Activated CD8-positive, alpha-beta memory T cell treated with anti-CD3 and anti-CD28 coated beads, Interleukin-2, amount 10 ng/mL, durations not matched to agents 7 days and 5 days (primary cell): ENCODE results near the gene RSRC2. TPM values are rescaled to one million over a fixed set of nuclear protein-coding genes. Genes with fewer than 3 reads are reported as not detected.
"Not testable (repeated sequence)": the region's sequence is repeated elsewhere in the genome, so short reads cannot be mapped to it uniquely, and the experiment has no call there.

Source experiments
- ATAC-seq: fragments of 150-1000 bp; cut with Tn5 transposase; one replicate; pipeline ENCODE4 v1.10.0; 2021; ENCODE audit warnings: moderate library complexity
- CTCF ChIA-PET: fragments of 350-600 bp; sonication (Branson Sonifier 250); formaldehyde crosslinking; loops from one replicate; lab custom pipeline; 2021; ENCODE audit warnings: antibody characterized with exemption; lab: Charles Lee
- DNase-seq: peaks from one replicate; pipeline ENCODE4 v3.0.0-alpha.2; 2020
- H3K27ac Mint-ChIP-seq: one replicate; pipeline ENCODE4 v1.8.0; 2021; ENCODE audit warnings: mild to moderate bottlenecking, mixed read lengths
- H3K27me3 Mint-ChIP-seq: one replicate; pipeline ENCODE4 v1.8.0; 2021; ENCODE audit warnings: mixed read lengths
- H3K36me3 Mint-ChIP-seq: one replicate; pipeline ENCODE4 v1.8.0; 2021; ENCODE audit warnings: mild to moderate bottlenecking, mixed read lengths
- H3K4me1 Mint-ChIP-seq: one replicate; pipeline ENCODE4 v1.8.0; 2021; ENCODE audit warnings: mixed read lengths
- H3K4me3 Mint-ChIP-seq: one replicate; pipeline ENCODE4 v1.8.0; 2021; ENCODE audit warnings: mild to moderate bottlenecking, moderate library complexity, mixed read lengths
- H3K9me3 Mint-ChIP-seq: one replicate; pipeline ENCODE4 v1.8.0; 2022; ENCODE audit warnings: low read depth, mixed read lengths
- total RNA-seq, 2 experiments: library from RNA; stranded (reverse); gene quantifications; one replicate each; pipeline ENCODE4 v1.2.3, GENCODE V29; 2021

The RSRC2 gene
- total RNA-seq, 2 experiments from 2014 or later = 102 to 113 TPM

DNA sequence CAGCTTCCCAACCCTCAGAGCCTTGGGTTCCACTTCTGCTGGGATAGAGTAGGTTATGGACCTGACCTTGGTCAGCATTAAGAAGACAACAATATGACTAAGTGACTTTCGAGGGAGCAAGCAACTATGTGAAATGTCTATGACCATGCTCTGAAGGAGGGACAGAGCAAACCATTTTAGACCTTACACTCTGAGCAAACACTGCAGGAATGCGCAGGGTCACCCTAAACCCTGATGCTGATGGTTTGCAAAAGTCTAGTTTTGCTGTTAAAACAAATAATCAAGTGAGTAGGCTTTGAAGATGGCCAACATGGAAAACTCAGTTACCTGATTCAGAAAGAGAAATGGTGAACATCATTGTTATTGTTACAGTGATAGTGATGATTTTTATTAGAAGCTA is 34.7 kb downstream of the RSRC2 start:
- no peak for DNase-seq
- ATAC-seq = no peak
- CTCF ChIA-PET = interaction anchor here (0.7 kb wide), 1 partner anchor 128 kb away, joined by 3 read pairs; no protein-coding TSS in a partner anchor
- Mint-ChIP-seq H3K9me3 (no peaks in the 10 kb centered on the region), H3K36me3 (peaks cover 42% of the 10 kb centered on the region), H3K27ac (no peak overlapping the region), H3K27me3 (no peaks in the 10 kb centered on the region), H3K4me3 (no peak overlapping the region), H3K4me1 (peaks cover 25% of the 10 kb centered on the region)

DNA sequence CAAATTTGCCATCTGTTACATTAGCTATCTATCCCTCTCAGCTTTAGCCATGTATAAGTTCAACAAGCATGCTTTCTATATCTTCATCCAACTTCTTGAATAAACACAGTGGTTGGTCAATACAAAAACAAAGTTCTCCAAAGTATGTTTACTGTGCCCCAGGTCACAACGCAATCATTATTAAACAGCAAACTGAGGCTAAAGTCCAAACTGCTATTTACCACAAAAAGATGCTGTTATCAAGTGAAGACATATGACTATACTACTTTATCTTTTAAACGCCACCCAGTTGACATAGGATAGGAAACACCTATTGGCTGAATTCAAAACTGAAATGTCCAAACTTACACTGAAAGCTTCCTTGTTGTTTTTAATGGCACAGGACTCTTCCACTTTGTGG is 37.7 kb downstream of the RSRC2 start:
- Mint-ChIP-seq H3K36me3 (peaks cover 48% of the 10 kb centered on the region), H3K4me1 (peaks cover 15% of the 10 kb centered on the region), H3K9me3 (no peaks in the 10 kb centered on the region), H3K27ac (no peak overlapping the region), H3K4me3 (no peak overlapping the region), H3K27me3 (no peaks in the 10 kb centered on the region)
- no peak for ATAC-seq
- CTCF ChIA-PET = interaction anchor here (0.5 to 1.5 kb wide), 2 partner anchors 65 to 85 kb away, joined by 3 to 4 read pairs; no protein-coding TSS in a partner anchor
- no peak for DNase-seq

DNA sequence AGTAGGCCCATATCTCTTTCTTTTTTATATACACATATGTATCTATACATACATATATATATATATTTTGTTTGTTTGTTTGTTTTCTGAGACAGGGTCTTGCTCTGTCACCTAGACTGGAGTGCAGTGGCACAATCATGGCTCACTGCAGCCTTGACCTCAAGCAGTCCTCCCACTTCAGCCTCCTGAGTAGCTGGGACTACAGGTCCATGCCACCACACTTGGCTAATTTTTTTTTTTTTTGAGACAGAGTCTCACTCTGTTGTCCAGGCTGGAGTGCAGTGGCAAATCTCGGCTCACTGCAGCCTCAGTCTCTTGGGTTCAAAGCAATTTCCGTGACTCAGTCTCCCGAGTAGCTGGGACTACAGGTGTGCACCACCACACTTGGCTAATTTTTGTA is 38.9 kb downstream of the RSRC2 start:
- H3K27ac Mint-ChIP-seq, H3K4me3 Mint-ChIP-seq, ATAC-seq, H3K9me3 Mint-ChIP-seq, H3K27me3 Mint-ChIP-seq, DNase-seq: not testable (repeated sequence)
- H3K4me1 Mint-ChIP-seq = peaks cover 19% of the 10 kb centered on the region
- CTCF ChIA-PET = interaction anchor here (4.0 kb wide), 1 partner anchor 16 kb away, joined by 14 read pairs; no protein-coding TSS in a partner anchor
- peaks cover 57% of the 10 kb centered on the region for H3K36me3 Mint-ChIP-seq

DNA sequence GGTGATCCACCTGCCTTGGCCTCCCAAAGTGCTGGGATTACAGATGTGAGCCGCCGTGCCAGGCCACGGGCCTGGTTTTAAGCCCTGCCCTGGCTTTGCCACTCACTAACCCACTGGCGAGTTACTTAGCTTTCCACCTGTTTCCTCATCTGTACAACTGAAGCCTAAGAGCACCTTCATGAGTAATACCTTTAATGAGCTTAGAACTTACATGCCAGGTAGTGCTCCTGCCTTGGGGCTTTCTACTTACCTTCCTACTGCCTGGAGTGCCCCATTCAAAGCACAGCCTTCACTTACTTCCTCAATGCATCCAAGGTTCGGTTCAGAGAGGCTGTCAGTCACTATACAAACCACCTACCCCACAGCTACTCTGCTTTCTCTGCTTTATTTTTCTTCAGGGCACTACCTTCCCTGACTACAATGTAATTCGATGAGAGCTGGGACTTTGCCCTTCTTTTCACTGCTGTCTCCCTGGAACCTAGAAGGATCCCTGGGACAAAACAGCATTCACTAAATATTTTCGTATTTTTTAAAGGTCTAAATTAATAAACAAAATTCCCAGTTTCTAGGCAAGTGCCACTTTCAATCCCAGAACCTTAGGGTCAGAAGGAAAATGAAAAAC is 39.8 kb downstream of the RSRC2 start:
- no peaks in the 10 kb centered on the region for H3K9me3 Mint-ChIP-seq
- H3K27ac Mint-ChIP-seq = no peak overlapping the region
- no peak for DNase-seq
- H3K27me3 Mint-ChIP-seq = no peaks in the 10 kb centered on the region
- ATAC-seq = no peak
- peaks cover 17% of the 10 kb centered on the region for H3K4me1 Mint-ChIP-seq
- peaks cover 52% of the 10 kb centered on the region for H3K36me3 Mint-ChIP-seq
- H3K4me3 Mint-ChIP-seq = no peak overlapping the region
- CTCF ChIA-PET = interaction anchor here (1.3 to 4.0 kb wide), 2 partner anchors 14 to 15 kb away, joined by 3 to 14 read pairs; no protein-coding TSS in a partner anchor

DNA sequence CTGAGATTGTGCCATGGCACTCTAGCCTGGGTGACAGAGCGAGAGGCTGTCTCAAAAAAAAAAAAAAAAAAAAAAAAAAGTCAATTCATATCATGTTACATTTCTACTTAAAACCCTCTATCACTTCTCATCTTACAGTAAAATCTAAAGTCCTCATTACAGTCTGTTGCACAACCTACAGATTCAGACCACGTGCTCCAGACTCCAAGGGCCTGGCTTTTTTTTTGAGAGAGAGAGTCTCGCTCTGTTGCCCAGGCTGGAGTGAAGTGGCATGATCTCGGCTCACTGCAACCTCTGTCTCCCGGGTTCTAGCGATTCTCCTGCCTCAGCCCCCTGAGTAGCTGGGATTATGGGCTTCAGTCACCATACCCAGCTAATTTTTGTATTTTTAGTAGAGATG is 40.4 kb downstream of the RSRC2 start:
- CTCF ChIA-PET = interaction anchor here (0.7 to 4.0 kb wide), 4 partner anchors 13 to 224 kb away, joined by 3 to 14 read pairs (median 4); no protein-coding TSS in a partner anchor
- not testable (repeated sequence) for H3K9me3 Mint-ChIP-seq, H3K27ac Mint-ChIP-seq, DNase-seq, H3K27me3 Mint-ChIP-seq, H3K4me3 Mint-ChIP-seq, ATAC-seq
- Mint-ChIP-seq H3K4me1 (peaks cover 15% of the 10 kb centered on the region), H3K36me3 (peaks cover 52% of the 10 kb centered on the region)

DNA sequence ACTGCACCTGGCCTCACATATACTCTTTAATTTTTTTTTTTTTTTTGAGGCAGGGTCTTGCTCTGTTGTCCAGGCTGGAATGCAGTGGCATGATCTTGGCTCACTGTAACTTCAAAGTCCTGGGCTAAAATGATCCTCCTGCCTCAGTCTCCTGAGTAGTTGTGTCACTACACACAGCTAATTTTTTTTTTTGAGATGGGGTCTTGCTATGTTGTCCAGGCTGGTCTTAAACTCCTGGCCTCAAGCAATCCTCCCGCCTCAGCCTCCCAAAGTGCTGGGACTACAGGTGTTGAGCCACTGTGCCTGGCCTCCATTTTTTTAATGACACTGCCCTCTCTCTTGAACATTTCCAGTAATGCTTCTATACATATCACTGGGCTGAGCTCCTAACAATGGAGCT is 42.4 kb downstream of the RSRC2 start:
- Mint-ChIP-seq H3K4me1 (peaks cover 11% of the 10 kb centered on the region), H3K36me3 (peaks cover 48% of the 10 kb centered on the region)
- ATAC-seq, H3K9me3 Mint-ChIP-seq, H3K4me3 Mint-ChIP-seq, H3K27ac Mint-ChIP-seq, DNase-seq, H3K27me3 Mint-ChIP-seq: not testable (repeated sequence)
- CTCF ChIA-PET = interaction anchor here (1.7 to 4.0 kb wide), 3 partner anchors 11 to 85 kb away, joined by 4 to 14 read pairs (median 9); no protein-coding TSS in a partner anchor

DNA sequence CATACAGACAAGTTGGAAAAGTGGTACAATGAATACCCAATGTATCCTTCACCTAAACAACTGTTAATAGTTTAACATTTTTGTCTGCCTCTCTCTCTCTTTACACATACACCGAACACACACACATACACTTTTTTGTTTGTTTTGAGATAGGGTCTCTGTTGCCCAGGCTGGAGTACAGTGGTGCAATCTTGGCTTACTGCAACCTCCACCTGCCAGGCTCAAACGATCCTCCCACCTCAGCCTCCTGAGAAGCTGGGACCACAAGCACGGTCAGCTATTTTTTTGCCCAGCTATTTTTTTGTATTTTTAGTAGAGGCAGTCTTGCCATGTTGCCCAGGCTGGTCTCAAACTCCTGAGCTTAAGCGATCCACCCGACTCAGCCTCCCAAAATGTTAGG is 42.8 kb downstream of the RSRC2 start:
- H3K9me3 Mint-ChIP-seq = no peaks in the 10 kb centered on the region
- CTCF ChIA-PET = interaction anchor here (1.7 to 4.0 kb wide), 3 partner anchors 11 to 84 kb away, joined by 4 to 14 read pairs (median 9); no protein-coding TSS in a partner anchor
- H3K4me3 Mint-ChIP-seq = no peak overlapping the region
- peaks cover 46% of the 10 kb centered on the region for H3K36me3 Mint-ChIP-seq
- H3K27ac Mint-ChIP-seq = peak overlapping the region; percentile 23
- H3K4me1 Mint-ChIP-seq = peaks cover 10% of the 10 kb centered on the region
- H3K27me3 Mint-ChIP-seq = no peaks in the 10 kb centered on the region
- ATAC-seq (no peak), DNase-seq (no peak)

DNA sequence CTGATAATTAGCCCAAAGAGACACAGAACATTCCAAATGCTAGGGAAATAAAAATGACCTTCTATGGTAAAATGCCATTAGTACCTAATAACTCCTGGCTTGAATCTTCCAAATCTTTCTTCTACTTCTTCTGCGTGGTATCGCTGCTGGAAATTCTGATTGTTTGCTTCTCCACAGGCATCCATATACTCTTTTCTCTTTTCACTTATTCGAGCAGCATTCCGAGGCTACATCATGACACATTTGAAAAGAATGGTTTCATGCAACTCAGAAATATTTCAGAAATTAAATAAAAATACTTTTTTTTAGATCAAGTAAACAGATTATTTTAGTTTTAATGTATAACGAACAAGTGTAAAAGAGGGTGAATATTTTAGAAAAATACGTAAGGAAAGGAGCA is 44.9 kb downstream of the RSRC2 start:
- Mint-ChIP-seq H3K36me3 (peaks cover 51% of the 10 kb centered on the region), H3K27me3 (no peaks in the 10 kb centered on the region), H3K27ac (no peak overlapping the region), H3K9me3 (no peaks in the 10 kb centered on the region), H3K4me3 (no peak overlapping the region), H3K4me1 (peaks cover 9% of the 10 kb centered on the region)
- no peak for ATAC-seq
- DNase-seq = no peak
- CTCF ChIA-PET = no interaction called here

DNA sequence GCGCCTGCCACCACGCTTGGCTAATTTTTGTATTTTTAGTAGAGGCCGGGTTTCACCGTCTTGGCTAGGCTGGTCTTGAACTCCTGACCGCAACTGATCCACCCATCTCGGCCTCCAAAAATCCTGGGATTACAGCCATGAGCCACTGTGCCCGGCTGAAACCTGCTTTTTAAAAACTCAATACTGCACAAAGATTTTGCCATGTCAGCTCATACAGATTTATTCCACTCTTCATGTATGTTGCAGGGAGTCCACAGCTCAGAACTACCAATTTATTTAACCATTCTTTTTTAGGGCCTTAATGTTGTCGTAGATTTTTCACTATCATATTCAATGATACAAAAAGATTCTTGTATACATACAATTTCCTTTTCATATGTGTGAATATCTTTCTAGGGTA is 46.0 kb downstream of the RSRC2 start:
- CTCF ChIA-PET = interaction anchor here (1.0 to 1.1 kb wide), 3 partner anchors 9 to 145 kb away, joined by 3 read pairs; no protein-coding TSS in a partner anchor
- Mint-ChIP-seq H3K27me3 (no peaks in the 10 kb centered on the region), H3K4me1 (peaks cover 11% of the 10 kb centered on the region), H3K4me3 (no peak overlapping the region), H3K9me3 (no peaks in the 10 kb centered on the region), H3K36me3 (peaks cover 56% of the 10 kb centered on the region), H3K27ac (no peak overlapping the region)
- ATAC-seq (no peak), DNase-seq (peak; percentile 15)

DNA sequence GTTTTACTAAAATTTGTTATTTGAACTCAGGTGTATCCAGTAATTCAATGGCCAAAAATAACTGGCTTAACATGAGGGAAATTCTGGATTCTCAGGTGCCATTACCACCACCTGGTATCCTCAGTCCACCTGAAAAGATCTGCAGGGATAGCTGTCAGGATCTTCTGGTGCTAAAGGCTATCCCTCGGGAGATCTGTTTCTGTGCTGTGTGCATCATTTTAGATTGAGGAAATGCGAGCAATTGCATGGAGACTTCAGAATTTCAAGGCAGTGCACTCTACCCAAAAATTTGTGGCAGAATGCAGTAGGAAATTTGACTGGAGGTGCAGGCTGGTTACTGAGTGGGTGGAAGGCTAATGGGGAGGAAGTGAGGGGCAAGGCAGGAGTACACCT is 52.4 kb downstream of the RSRC2 start:
- Mint-ChIP-seq H3K4me3 (no peak overlapping the region), H3K4me1 (peaks cover 25% of the 10 kb centered on the region), H3K27ac (no peak overlapping the region), H3K9me3 (no peaks in the 10 kb centered on the region), H3K27me3 (no peaks in the 10 kb centered on the region), H3K36me3 (peaks cover 52% of the 10 kb centered on the region)
- CTCF ChIA-PET = interaction anchor here (3.7 to 8.4 kb wide), 2 partner anchors 25 to 74 kb away, joined by 22 to 177 read pairs; partner anchors contain the start of gene ZCCHC8
- peak; percentile 16 for DNase-seq
- no peak for ATAC-seq

DNA sequence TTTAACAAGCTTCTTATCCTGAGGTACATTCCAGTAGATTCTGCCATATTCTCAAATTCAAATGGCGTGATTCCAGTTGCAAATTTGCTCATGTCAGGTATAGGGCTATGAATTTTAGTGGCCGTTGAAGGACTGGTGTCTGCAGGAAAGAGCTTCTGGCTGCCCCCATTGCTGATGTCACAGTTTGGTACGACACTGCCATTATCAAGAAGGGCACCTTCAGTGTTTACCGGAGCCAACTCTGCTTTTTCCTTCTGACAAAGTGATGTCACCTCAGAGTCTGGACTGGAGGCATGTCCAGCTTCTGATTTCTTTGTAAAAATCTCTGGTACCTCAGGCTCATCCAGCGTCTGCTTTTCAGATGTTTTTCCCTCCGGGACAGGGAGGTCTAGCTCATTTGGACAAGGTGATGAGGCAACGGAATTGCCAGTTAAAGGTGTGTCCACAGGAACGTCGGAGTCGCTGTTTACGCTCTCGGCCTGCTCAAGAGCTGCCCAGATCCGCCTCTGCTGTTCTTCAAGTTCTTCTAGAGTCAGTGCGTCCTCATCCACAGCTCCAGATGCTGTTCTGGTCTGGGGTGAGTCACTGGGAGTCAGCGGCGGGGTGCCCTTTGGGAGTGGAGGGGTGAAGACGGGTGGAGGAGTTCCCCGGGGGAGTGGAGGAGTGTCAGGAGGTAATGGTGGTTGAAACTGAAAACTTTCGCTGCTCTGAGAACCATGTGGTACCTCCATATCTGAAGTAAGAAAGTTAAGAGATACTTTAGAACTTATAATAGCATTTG is 53.0 kb downstream of the RSRC2 start:
- DNase-seq = peak; percentile 42
- Mint-ChIP-seq H3K9me3 (no peaks in the 10 kb centered on the region), H3K4me3 (no peak overlapping the region), H3K27ac (no peak overlapping the region), H3K36me3 (peaks cover 50% of the 10 kb centered on the region), H3K27me3 (no peaks in the 10 kb centered on the region), H3K4me1 (peaks cover 25% of the 10 kb centered on the region)
- no peak for ATAC-seq
- CTCF ChIA-PET = interaction anchor here (0.9 to 8.4 kb wide), 12 partner anchors 9 to 320 kb away, joined by 3 to 177 read pairs (median 4); partner anchors contain the start of genes CLIP1 and ZCCHC8

DNA sequence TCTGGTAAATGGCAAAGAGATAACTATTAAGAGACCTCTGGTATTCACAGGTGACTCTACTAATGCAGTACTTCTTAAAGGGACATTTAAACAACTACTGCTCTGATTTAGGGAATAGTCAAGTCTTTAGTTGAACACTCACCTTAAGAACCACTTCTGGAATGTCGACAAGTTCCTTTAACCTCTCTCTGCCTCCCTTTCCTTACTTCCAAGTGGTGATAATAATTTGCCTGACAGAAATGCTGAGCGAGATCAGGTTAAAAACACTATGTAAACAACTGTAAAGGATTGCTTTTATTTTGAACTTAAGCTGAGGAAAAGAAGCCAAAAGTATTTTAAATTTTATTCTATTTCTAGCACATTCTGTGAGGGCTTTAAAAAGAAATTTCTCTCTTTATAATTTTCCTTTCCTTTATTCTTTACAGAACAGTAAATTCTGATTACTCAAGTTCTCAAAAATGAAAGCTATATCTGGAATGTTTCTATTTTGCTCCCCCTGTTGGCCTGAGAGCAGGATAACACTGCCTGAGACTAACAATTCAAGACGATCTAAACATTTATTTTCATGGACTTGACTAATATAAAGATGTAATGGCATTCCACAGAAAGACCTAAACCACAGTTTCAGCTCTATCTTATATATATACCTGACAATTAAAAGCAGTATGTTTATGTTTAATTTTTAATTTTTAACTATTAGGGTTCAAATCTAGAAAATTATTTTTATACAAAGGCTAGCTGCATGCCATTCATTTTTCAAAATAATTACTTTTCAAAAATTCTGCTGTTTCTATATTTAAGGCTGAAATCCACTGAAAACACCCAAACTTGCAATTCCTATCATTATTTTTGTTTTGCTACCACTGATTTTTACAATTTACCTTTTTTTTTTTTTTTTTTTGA is 55.2 kb downstream of the RSRC2 start:
- CTCF ChIA-PET = interaction anchor here (0.5 to 8.4 kb wide), 39 partner anchors 9 to 906 kb away, joined by 3 to 177 read pairs (median 4); partner anchors contain the start of genes CLIP1, DIABLO and ZCCHC8
- Mint-ChIP-seq H3K36me3 (peaks cover 34% of the 10 kb centered on the region), H3K4me1 (peaks cover 27% of the 10 kb centered on the region), H3K27me3 (no peaks in the 10 kb centered on the region), H3K27ac (peak overlapping the region; percentile 59), H3K4me3 (no peak overlapping the region), H3K9me3 (no peaks in the 10 kb centered on the region)
- ATAC-seq = peak; percentile 78
- no peak for DNase-seq
